HG03460 (cell line): ENCODE data around the gene PLXNA1.

ENCODE experiments used
- ATAC-seq: cut with Tn5 transposase; IDR thresholded peaks from one replicate; pipeline ENCODE4 v1.9.1; 2021; ENCODE audit not compliant: unreplicated experiment

PLXNA1 gene

DNA sequence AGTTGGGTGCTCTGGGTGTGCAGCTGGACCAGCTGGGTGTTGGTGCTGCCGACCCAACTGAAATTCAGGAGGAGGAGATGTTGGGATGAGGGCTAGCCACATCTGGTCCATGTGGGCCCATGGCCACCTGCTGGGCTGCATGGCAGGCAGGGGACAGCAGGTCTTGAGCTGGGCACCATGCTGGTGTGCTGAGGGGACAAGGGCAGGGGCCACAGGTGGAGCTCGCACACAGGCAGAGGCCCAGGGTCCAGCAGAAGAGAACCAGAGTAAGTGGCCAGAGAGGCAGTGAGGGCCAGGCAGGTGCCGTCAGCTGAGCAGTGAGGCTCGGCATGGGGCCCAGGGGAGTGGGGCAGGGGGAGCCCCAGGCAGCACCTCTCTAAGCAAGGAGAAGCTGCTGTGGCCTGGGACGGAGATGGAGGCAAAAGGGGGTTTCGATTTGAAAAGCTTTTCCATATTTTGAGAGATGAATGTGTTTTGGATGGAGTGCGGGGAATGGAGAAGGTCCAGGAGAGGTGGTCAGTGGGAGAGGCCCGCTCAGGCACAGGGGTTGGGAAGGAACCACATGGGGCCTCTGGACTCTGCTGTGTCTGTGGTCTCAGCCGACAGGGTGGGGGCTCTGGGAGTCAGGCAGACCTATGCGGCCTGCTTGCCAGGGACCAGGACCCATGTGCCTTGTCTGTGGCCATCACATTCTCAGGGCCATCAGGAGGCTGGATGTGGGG is 30.5 kb upstream of the PLXNA1 start:
- ATAC-seq = no peak

DNA sequence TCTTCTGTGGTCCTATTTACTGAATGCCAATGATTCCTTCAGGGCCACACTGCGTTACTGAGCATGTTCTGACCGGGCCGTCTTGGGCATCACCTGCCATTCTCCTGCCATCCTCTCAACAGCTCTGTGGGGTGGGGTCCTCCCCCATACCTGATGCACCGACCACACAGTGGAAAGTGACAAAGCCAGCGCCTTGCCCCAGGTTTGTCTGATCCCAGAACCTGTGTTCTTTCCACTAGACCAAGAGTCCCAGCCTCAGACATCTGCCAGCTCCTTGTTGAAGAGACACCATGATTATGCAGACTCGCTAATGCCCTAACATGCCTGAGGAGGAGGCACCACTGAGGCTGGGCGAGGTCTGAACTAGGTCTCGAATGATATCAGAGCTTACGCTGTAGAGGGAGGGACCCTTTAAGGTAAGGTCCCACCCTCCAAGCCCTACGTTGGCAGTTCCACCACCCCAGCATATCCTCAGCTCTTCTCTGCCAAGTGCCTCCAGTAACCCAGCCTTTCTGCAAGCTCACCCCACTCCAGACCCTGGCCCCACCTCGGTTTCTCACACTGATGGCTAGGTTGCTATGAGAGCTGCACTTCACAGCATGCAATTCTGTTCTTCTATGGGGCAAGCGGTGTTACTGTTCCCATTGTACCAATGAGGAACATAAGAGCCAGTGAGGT is 29.8 kb upstream of the PLXNA1 start:
- ATAC-seq = no peak

DNA sequence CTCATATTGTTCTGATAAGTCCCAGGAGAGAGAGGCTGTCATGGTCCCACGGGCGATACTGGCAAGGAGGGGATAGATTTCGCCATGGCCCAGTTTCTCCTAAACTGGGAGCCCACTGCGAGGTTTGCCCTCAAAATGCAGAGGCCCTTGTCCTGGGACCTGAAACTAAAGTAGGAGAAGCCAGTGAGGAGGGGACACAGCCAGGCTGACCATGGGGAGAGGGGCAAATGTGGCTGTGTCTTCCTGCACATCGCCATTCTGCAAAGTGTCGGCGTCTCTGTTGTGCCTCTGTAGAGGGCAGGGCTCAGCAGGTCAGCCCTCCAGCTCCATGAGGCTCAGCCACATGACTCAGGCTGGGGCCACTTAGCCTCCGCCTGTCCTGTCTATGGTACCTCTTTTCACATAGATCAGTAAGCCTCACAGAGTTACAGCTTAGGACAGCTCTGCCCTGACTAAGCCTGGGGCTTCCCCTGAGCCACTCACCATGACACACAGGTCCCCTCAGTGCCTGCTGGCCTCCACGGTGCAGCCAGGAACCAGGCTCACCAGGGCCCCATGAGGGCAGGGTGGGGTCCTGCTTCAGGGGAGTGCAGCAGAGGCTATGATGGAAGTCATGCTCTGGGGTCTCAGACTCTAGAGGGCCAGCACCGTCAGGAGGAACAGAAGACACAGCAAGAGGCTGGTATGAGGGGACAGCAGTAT is 28.6 kb upstream of the PLXNA1 start:
- peak; percentile 56 for ATAC-seq

DNA sequence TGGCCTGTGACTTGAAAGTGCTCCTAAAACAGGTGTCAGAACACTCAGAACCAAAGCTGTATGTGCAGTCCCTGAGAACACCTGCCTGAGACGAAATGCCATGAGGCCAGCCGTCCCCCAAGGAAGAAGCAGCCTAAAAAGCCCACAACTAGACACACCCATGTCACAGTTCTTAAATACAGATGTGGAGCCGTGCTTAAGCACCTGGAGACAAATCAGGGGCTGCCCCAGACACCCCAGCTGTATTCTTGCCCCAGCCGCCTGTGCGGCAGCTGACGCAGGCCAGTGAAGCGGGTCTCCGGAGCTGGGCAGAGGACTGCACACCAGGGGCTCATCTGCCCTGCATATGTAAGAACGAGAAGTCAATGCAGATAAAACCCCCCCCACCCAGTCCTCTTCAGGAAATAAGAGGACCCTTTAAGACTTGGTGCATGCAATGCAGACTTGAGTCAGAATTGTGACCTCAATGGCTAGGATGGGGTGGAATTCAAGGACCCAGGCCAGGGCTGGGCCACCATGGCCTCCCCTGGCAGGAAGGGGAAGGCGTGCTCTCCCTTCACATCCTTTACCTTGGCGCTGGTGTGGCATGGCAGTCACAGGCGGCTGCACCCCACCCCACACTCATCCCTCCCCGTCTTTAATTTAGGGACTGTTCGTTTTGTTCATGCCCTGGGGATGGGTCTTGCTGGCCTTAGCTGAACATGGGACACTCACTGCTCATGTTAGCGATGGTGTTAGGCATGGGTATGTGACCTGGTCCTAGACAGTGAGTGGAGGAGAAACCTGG is 27.7 kb upstream of the PLXNA1 start:
- peak; percentile 80 for ATAC-seq

DNA sequence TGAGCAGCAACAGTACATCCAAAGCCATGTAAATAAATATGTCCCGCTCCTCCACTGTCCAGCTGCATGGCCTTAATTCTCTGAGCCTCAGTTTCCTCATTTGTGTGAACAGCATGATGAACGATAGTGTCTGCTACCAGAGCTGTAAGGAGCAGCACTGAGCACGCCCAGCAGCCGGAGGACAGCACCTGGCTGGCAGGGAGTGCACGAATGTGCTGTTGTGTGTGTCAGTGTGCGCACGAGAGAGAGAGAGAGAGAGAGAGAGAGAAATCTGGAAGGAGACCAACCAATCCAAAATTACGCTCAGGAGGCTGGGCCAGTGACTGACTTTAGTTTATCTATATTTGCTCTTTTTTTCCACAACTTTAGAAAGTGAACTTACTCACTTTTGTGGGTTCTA is 26.6 kb upstream of the PLXNA1 start:
- no peak for ATAC-seq

DNA sequence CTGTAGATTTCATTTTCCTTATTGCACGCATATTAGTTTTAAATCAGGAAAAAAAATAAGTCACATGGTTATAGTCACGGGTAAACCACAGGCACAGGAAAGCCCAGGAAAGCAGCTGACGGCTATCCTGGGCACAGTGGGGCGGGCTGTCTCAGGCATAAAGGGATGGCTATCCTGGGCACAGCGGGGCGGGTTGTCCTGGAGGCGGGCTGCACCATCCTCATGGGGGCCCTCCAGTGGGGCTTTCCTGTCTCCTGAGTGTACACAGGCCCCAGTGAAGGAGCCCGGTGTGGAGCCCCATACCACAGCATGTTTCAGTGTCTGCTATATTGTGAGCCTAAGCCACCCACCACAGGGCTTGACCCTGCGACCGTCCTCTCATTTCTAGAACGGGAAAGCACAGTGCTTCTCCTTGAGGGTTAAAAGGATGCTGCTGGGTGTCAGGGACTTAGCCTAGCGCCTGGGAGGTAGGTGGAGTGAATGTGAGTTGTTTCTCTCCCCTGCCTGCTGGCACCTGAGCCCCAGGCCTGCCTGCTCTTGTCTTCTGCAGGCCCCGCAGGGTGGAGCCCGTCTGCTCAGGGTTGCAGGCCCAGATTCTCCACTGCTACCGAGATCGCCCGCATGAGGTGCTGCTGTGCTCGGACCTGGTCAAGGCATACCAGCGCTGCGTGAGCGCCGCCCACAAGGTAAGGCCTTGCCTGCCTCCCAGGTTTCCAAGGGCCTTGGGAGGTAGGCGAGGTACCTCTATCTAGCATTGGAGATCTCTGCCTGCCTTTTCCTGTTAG is 25.9 kb upstream of the PLXNA1 start:
- no peak for ATAC-seq

DNA sequence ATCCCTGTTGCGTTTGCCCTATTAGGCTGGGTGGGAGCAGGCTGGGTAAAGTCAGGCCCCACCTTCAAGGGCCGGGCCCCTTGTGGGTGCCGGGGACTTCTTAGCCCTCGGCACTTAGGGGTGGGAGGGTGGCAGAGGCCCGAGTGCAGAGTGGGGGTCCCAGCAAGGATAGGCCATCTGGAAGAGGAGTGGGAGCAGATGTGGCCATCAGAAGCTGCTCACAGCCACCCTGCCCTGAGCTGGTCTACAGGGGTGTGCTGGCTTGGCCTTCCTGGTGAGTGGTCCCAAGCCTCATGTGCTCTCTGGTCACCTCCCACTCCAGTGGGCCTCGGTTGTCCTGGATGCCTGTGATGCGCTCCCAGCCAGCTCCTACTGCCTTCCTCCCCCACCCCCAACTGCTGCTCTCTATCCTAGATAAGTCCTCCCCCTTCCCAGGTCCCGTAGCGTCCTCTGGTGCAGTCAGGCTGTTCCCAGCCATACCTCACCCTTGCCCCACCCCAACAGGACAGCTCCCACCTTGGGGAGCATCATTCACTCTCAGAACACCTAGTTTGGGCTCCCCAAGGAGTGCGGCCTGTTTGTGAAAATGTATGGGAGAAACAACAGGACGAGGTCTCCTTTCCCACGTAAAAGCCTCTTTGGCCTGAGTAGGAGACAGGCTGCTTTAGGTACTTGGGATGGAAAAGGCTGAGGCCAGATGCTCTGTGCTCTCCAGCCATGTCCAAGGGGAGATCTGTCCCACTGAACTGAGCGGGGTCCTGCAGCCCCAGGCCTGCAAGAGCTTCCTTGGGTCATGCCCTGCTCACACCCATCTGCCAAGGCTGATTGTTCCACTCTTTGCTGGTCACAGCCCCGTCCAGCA is 24.9 kb upstream of the PLXNA1 start:
- no peak for ATAC-seq

DNA sequence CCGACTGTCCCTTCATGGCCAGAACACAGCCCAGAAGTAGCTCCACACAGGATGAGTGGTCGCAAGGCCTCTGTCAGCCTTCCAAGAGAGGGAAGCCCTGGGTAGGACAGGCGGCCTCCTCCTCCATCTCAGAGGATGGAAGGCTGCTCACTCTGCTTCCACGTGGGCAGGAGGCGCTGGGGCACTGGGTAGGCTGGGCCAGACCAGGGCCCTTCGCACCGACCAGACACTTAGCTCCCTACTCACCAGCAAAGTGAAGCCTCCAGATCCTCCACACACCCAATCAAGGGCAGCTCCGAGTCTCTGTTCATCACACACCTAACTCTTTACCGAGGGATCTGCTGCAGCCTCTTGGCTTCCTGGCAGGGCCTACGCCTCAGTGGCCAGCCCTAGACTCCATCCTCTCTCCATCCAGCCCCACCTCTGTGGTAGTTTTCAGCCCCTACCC is 24.3 kb upstream of the PLXNA1 start:
- ATAC-seq = no peak

DNA sequence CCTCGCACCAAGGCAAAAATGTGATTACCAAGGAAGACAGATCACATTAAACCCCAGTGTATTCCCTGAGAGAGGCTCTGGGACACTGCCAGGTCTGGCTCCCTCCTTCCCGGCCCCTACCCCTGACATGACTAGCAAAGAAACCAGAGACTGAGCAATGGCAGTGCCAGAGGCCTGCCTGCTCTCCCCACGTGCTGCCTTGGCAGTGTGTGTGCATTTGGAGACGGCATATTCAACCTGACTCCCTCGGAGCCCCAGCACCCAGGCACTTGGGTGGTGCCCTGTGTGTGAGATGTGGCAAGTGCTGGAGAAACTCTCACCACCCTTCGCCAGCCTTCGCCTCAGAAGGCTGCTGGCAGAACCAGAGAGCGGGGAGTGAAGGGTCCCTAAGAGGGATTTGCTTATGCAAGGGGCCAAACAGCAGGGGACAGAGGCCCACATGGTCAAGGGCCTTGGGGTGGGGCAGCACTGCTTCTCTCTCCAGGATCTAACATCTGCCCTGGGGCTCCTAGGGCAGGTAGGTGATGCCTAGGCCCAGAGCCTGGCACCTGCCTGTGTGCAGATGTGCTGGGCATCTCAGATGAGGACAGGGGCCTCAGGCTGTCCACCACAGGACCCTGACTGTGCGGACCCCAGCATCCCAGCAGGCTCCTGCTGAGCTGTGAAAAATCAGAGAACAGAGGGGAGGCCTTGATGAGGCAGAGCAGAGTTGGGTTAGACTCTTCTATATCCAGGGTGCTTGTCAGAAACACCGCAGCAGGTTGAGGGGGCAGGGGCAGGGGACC is 23.6 kb upstream of the PLXNA1 start:
- no peak for ATAC-seq

DNA sequence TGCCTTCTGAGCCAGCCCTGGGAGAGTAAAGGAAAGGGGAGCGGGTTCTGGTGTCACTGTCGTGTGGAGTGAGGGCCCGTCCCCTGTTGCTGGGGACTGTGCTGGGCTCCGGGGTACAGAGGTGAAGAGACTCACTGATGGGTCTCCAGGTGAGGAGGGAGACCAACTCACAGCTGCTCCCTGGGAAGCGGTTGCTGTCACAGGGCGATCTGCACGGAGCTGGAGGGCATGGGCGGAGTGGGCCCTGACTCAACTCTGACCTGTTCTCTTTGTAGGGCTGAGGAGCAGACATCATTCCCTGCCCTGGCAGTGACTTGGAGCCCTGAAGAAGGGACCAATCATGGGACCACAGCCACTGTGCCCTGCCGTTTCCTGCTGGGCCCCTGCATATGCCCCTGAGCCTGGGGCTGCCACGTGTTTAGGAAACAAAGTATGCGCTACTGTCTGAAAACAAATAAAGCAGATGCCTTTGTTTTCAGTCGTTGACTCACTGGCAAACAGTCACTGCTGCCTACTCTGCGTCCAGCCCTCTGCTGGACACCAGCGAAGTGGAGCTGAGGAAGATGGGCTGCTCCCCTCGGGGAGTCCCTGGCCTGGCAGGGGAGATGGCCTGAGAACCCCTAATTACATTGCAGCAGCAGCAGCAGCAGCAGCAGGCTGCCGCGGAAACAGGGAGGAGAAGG is 22.9 kb upstream of the PLXNA1 start:
- no peak for ATAC-seq

DNA sequence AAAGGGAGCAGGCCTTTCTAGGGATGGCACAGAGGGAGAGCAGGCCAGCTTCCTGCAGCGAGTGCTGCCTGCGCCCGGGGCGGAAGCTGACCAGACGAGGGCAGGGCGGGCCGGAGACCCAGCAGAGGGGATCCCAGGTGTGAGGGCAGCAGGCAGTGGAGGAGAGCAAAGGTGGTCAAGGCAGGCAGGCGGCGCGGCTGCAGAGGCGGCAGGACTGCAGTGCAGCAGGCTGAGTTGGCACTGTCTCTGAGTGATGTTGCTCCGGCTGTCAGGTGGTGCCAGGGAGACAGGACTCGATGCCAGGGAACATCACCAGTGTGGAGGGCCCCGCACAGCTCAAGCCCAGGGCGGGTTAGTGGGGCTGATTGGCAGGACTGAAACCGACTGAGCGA is 22.3 kb upstream of the PLXNA1 start:
- no peak for ATAC-seq

DNA sequence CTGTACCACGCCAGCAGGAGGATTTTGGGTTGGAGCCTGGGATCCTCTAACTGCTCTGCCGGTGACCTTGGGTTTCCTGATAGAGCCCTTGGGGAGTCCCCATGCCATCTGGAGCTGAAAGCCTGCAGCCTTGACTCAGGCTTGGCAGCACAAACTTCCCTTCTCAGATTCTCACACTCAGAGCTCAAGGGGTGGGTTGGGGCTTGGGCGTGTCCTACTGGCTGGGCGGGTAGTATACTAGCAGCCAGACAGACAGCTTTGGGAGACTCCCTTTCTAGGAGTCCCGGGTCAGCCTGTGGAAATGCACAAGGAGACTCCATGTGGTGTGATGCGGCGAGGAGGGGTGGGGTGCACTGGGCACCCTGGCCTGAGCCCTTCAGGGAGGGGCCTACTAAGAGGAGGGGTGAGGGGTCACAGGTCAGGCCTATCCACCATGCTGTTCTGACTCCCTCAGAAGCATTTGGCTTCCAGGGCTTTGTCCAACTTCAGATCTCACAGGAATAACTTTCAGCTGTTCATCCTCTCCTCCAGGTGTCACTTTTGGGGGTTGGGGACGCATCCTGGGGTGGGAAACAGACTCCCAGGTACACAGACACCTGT is 21.6 kb upstream of the PLXNA1 start:
- ATAC-seq = peak; percentile 67

DNA sequence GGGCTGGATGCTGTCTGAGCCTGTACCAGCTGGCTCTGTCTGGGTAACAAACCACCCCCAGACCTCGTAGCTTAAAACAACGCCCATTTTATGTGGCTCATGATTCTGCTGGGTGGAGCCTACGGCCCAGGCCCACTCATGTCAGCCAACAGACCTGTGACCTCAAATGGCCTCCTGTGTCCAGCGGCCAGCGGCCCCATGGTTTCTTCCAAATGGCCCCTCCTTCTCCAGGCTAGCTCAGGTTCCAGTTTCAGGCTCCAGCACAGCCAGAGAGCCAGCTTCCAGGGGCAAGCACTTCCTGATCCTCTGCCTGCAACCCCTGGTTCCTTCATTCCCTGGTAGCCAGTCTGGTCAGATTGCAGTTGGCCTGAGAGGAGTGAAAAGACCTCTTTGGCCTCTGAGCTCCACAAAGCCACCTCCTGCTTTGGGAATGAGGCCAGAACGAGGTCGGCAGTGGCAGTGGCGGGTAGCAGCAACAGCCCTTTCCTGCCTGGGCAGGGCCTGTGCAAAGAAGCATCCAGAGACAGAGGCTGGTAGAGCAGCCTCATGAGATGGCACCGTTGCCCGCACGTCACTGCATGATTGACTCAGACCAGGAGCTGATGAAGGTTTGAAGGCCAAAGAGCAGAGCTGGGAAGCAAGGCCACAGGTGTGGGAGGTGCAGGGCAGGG is 21.0 kb upstream of the PLXNA1 start:
- no peak for ATAC-seq

DNA sequence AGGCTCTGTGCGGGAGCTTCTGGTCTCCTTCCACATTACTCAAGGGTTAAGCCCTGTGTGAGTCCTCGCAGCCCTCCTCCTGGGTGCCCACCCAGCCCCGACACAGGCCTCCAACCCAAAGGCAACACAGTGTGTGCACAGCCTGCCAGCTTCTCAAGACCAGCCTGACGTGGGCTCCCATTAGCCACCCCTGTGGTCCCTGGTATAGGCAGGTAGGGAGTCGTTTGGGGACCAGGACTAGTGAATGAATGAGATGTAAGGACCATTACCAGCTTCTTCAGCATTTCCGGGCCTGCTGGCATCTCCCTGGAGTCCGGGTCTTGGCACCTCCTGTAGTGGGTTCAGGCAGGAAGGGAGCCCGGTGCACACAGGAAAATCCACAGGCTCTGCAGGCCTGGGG is 20.2 kb upstream of the PLXNA1 start:
- no peak for ATAC-seq

DNA sequence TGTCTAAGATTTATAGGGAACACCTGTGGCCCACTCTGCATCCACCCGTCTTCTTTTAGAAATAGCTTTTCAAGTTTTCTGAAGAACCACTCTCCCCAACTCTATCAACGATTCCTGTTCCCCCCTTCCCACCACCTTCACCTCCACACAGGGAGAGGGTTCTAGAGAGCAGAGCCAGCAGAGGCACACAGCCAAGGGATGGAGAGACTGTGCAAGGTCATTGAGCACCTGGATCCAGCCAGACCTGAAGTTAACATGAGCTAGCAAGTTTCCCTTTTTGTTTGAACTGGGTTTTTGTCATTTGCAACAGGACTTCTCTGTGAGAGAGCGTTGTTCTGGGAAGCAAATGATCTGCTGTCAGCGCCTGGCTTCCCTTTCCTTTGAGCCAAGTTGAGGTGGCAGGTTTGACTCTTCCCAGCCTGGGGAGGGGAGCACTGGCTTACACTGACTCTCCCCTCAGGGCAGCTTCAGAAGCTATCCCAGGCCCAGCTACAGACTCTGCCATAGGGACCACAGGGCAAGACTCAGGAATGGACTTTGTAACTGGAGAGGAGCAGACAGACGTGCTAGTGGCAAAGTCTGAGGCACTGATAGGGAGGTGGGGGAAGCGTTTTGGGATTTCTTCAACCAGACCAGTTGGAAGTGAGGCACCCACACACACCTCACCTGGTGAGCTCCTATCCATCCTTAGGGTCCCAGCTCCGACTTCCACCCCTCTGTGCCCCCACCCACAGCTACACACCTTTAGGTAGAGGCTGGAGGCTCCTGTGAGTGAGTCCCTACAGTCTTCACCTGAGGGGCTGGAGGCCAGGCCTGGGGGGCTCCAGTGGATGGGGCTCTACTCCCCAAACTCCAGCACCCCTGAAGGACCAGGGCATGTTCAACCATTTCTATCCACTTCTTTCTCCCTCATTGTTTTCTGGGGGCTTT is 19.4 kb upstream of the PLXNA1 start:
- no peak for ATAC-seq

DNA sequence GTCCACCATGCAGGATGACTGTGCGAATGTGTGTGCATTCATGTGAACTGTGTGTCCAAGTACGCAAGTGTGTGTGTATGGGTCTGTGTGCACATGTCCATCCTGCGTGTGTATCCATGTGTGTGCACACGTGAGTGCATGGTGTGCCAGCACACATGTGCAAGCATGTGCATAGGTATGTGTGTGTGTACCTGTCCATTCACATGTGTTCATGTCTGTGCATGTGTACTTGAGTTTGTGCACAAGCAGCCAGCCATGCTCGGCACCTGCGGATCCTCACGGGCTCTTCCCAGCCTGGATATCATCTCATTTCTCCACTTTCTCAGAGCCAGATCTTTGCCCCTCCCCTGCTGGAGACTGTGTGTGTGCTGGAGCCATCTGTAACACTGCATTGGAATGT is 18.7 kb upstream of the PLXNA1 start:
- ATAC-seq = no peak
